IMR-90 (cell line): ENCODE measurements around the gene FBXL19. TPM values are rescaled to one million over a fixed set of nuclear protein-coding genes. Genes with fewer than 3 reads are reported as not detected.

ENCODE experiments used
- ATAC-seq: fragments of 200-7000 bp; cut with Tn5 transposase; 2 replicates; pipeline ENCODE4 v1.9.1; 2020; ENCODE audit warnings: low read depth, mild to moderate bottlenecking, moderate library complexity
- BruUV-seq: library from RNA; stranded (reverse); fragments of 400-500 nt; replicated peaks from 2 replicates; lab custom pipeline; 2021; lab: Mats Ljungman, UMichigan
- CTCF ChIA-PET: fragments of 300-600 bp; formaldehyde crosslinking; extraction: SDS; loops from one replicate; lab custom pipeline; 2021; ENCODE audit warnings: antibody characterized with exemption; lab: Yijun Ruan, JAX
- POLR2A ChIA-PET: fragments of 300-600 bp; sonication (Branson Sonifier 250); formaldehyde crosslinking; loops from one replicate; lab custom pipeline; 2022; ENCODE audit warnings: antibody characterized with exemption; ENCODE audit not compliant: unreplicated experiment; lab: Charles Lee
- DNase-seq: peaks from one replicate; pipeline ENCODE4 v3.0.0; 2013
- H2AFZ ChIP-seq: replicated peaks from 2 replicates; pipeline ENCODE3; 2013; ENCODE audit warnings: low read length, mild to moderate bottlenecking; ENCODE audit not compliant: poor library complexity
- H2AK5ac ChIP-seq: 2 replicates; pipeline ENCODE4 v1.6.1; 2013; ENCODE audit warnings: low read depth, low read length, inconsistent platforms
- H2AK9ac ChIP-seq: replicated peaks from 2 replicates; pipeline ENCODE3; 2013; ENCODE audit warnings: mild to moderate bottlenecking, low read depth, low read length, moderate library complexity; ENCODE audit not compliant: poor library complexity
- H2BK120ac ChIP-seq: 2 replicates; pipeline ENCODE4 v1.6.1; 2013; ENCODE audit warnings: low read depth, low read length, inconsistent platforms
- H2BK15ac ChIP-seq: 3 replicates; pipeline ENCODE4 v1.6.1; 2013; ENCODE audit warnings: low read depth, low read length, inconsistent platforms
- H2BK20ac ChIP-seq: 2 replicates; pipeline ENCODE4 v1.6.1; 2013; ENCODE audit warnings: low read depth, mild to moderate bottlenecking, inconsistent platforms, low read length, moderate library complexity
- H2BK5ac ChIP-seq: 2 replicates; pipeline ENCODE4 v1.6.1; 2013; ENCODE audit warnings: mild to moderate bottlenecking, low read depth, low read length, inconsistent platforms; ENCODE audit not compliant: poor library complexity, severe bottlenecking
- H3K14ac ChIP-seq: replicated peaks from 2 replicates; pipeline ENCODE4 v1.6.1; 2013; ENCODE audit warnings: low read depth, low read length, inconsistent platforms
- H3K18ac ChIP-seq: 2 replicates; pipeline ENCODE4 v1.6.1; 2013; ENCODE audit warnings: low read depth, low read length, control low read depth
- H3K23ac ChIP-seq: 2 replicates; pipeline ENCODE4 v1.6.1; 2013; ENCODE audit warnings: low read depth, low read length, inconsistent platforms
- H3K27ac ChIP-seq: 2 replicates; pipeline ENCODE4 v1.5.1; 2013; ENCODE audit warnings: mild to moderate bottlenecking, control low read depth, low read length; ENCODE audit not compliant: insufficient read depth
- H3K27me3 ChIP-seq: 2 replicates; pipeline ENCODE4 v1.6.1; 2013; ENCODE audit warnings: low read length; ENCODE audit not compliant: control insufficient read depth, insufficient read depth
- H3K36me3 ChIP-seq: 2 replicates; pipeline ENCODE4 v1.6.1; 2013; ENCODE audit warnings: low read length, mixed read lengths; ENCODE audit not compliant: control insufficient read depth, insufficient read depth
- H3K4ac ChIP-seq: 2 replicates; pipeline ENCODE4 v1.6.1; 2013; ENCODE audit warnings: low read depth, low read length, inconsistent platforms
- H3K4me1 ChIP-seq: 2 replicates; pipeline ENCODE4 v1.6.1; 2013; ENCODE audit warnings: low read length, mixed read lengths; ENCODE audit not compliant: control insufficient read depth, insufficient read depth
- H3K4me2 ChIP-seq: 2 replicates; pipeline ENCODE4 v1.6.1; 2013; ENCODE audit warnings: low read depth, mild to moderate bottlenecking, control low read depth, low read length, moderate library complexity
- H3K4me3 ChIP-seq: 2 replicates; pipeline ENCODE4 v1.5.1; 2013; ENCODE audit warnings: low read depth, mild to moderate bottlenecking, control low read depth, low read length, moderate library complexity; ENCODE audit not compliant: insufficient read depth
- H3K56ac ChIP-seq: 2 replicates; pipeline ENCODE4 v1.6.1; 2013; ENCODE audit warnings: low read length, inconsistent platforms; ENCODE audit not compliant: insufficient read depth; ENCODE audit errors: extremely low read depth
- H3K79me1 ChIP-seq, 2 experiments: 2 replicates each; pipeline ENCODE4 v1.6.1; 2013; ENCODE audit warnings: low read length in 2 of 2, inconsistent platforms in 1 of 2, low read depth in 1 of 2
- H3K9ac ChIP-seq: 2 replicates; pipeline ENCODE4 v1.6.1; 2013; ENCODE audit warnings: low read depth, low read length, control low read depth
- H3K9me1 ChIP-seq: 2 replicates; pipeline ENCODE4 v1.6.1; 2013; ENCODE audit warnings: low read length, inconsistent platforms; ENCODE audit not compliant: insufficient read depth
- H3K9me3 ChIP-seq: 2 replicates; pipeline ENCODE4 v1.6.1; 2013; ENCODE audit warnings: low read length; ENCODE audit not compliant: control insufficient read depth, insufficient read depth
- H4K20me1 ChIP-seq: 2 replicates; pipeline ENCODE4 v1.6.1; 2013; ENCODE audit warnings: low read length, inconsistent platforms; ENCODE audit not compliant: insufficient read depth
- H4K5ac ChIP-seq: 2 replicates; pipeline ENCODE4 v1.6.1; 2013; ENCODE audit warnings: mild to moderate bottlenecking, low read depth, low read length, control low read depth
- H4K8ac ChIP-seq, 2 experiments: 2 replicates each; pipeline ENCODE4 v1.6.1; 2013; ENCODE audit warnings: low read depth in 2 of 2, low read length in 2 of 2, control low read depth in 1 of 2, inconsistent platforms in 1 of 2
- H4K91ac ChIP-seq: 2 replicates; pipeline ENCODE4 v1.6.1; 2013; ENCODE audit warnings: low read depth, low read length, inconsistent platforms; ENCODE audit not compliant: insufficient read depth
- BHLHE40 ChIP-seq: fragments of 150-350 bp; IDR thresholded peaks from 2 replicates; pipeline ENCODE4 v1.6.1; 2016; ENCODE audit warnings: mild to moderate bottlenecking, low read depth, low read length
- CEBPB ChIP-seq: IDR thresholded peaks from 2 replicates; pipeline ENCODE4 v1.6.1; 2012; ENCODE audit warnings: low read depth, low read length, improper control_type of control experiment
- CHD1 ChIP-seq: IDR thresholded peaks from 2 replicates; pipeline ENCODE4 v1.6.1; 2012; ENCODE audit warnings: low read depth, low read length, improper control_type of control experiment
- FOS ChIP-seq: fragments of 150-350 bp; IDR thresholded peaks from 2 replicates; pipeline ENCODE4 v1.6.1; 2016; ENCODE audit warnings: low read depth, low read length
- MAFK ChIP-seq: IDR thresholded peaks from 2 replicates; pipeline ENCODE4 v1.6.1; 2012; ENCODE audit warnings: low read depth, low read length, improper control_type of control experiment
- MAZ ChIP-seq: IDR thresholded peaks from 2 replicates; pipeline ENCODE4 v1.6.1; 2012; ENCODE audit warnings: low read depth, mild to moderate bottlenecking, low read length, improper control_type of control experiment, moderate library complexity, borderline replicate concordance
- MXI1 ChIP-seq: IDR thresholded peaks from 2 replicates; pipeline ENCODE4 v1.6.1; 2012; ENCODE audit warnings: low read depth, mild to moderate bottlenecking, low read length, moderate library complexity, borderline replicate concordance
- POLR2A ChIP-seq: IDR thresholded peaks from 2 replicates; pipeline ENCODE4 v1.6.1; 2012; ENCODE audit warnings: mild to moderate bottlenecking, low read depth, low read length
- RAD21 ChIP-seq: IDR thresholded peaks from 2 replicates; pipeline ENCODE4 v1.6.1; 2012; ENCODE audit warnings: low read length, improper control_type of control experiment
- RCOR1 ChIP-seq: IDR thresholded peaks from 2 replicates; pipeline ENCODE4 v1.6.1; 2012; ENCODE audit warnings: mild to moderate bottlenecking, low read length, improper control_type of control experiment; ENCODE audit not compliant: insufficient replicate concordance
- RFX5 ChIP-seq: IDR thresholded peaks from 2 replicates; pipeline ENCODE4 v1.8.0; 2012; ENCODE audit warnings: low read depth, mild to moderate bottlenecking, low read length, moderate library complexity
- SMC3 ChIP-seq: fragments of 150-350 bp; IDR thresholded peaks from 2 replicates; pipeline ENCODE4 v1.6.1; 2016; ENCODE audit warnings: low read depth, mild to moderate bottlenecking, antibody characterized with exemption, low read length, moderate library complexity
- WGBS, 2 experiments: methylation state at CpG; one replicate each; pipeline versions ENCODE4 v1.1.5 to v1.1.7; 2013; ENCODE audit warnings: missing lambda C conversion rate in 2 of 2; ENCODE audit not compliant: insufficient read length in 1 of 2; ENCODE audit errors: extremely low coverage in 2 of 2; 5-methylcytosine and 5-hydroxymethylcytosine counted together
- dilution Hi-C: fragments of 300-500 bp; cut with HindIII; formaldehyde crosslinking; loops from one replicate; pipeline ENCODE4 v1.14.3; 2018; ENCODE audit warnings: low sequenced_read_pairs; ENCODE audit not compliant: unreplicated experiment
- in situ Hi-C: fragments of 300-500 bp; cut with MboI; formaldehyde crosslinking; loops from 3 replicates; pipeline ENCODE4 v1.14.3; 2019; ENCODE audit warnings: low sequenced_read_pairs, inconsistent platforms, mixed read lengths
- intact Hi-C: fragments of 100-400 bp; cut with micrococcal nuclease; formaldehyde crosslinking; loops from 2 replicates; pipeline ENCODE4 v1.10.0; 2022
- polyA plus RNA-seq, 3 experiments: library from polyadenylated mRNA; depleted of rRNA; stranded (reverse); fragments of >200 nt; gene quantifications; 2 replicates each; pipeline ENCODE4 v1.2.3, GENCODE V29; 2012; ENCODE audit warnings: low replicate concordance in 1 of 3
- total RNA-seq: library from RNA; depleted of rRNA; stranded (reverse); fragments of >200 nt; gene quantifications from 2 replicates; pipeline ENCODE4 v1.2.3, GENCODE V29; 2012
- TF ChIP-seq, protein P1 (sequence below): fragments of 150-350 bp; IDR thresholded peaks from 2 replicates; pipeline ENCODE4 v1.6.1; 2017; ENCODE audit warnings: mild to moderate bottlenecking, antibody characterized with exemption, low read length, low read depth
- TF ChIP-seq, protein P2 (sequence below): conservative IDR thresholded peaks from 2 replicates; pipeline ENCODE4 v1.5.1; 2012; ENCODE audit warnings: mild to moderate bottlenecking, low read depth, low read length, improper control_type of control experiment
- TF ChIP-seq, protein P3 (sequence below): fragments of 150-350 bp; IDR thresholded peaks from 2 replicates; pipeline ENCODE4 v1.6.1; 2016; ENCODE audit warnings: low read depth, mild to moderate bottlenecking, low read length, moderate library complexity, borderline replicate concordance

FBXL19 gene
- total and polyA plus RNA-seq, 2 of the 4 experiments (the other 2 are of a cell fraction) = 5.0 to 13.8 TPM

DNA sequence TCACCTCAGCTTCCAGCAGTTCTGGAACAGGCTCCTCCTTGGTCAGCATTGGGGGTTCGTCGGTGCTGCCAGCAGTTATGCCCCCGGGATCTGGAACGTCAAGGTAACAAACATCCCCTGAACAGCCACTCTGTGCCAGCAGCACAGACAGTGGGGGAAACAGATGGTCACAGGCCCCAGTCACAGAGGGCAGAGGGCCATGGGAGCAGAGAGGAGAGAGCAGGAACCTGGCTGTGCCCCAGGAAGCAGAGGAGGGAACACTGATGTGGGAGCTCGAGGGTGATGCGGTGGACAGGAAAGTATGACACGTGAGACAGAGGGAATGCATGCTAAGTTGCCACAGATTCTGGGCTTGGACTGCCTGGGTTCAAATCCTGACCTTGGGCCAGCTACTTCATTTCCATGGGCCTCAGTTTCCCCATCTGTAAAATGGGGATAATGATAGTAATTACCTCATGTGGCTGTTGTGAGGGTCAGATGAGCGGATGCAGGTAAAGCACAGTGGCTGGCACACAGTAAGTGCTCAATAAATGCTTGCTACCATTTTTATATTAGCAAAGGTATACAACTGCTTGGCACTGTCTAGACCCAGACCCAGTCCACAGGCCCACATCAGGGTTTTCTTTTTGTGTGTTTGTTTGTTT is 34.4 kb upstream of the FBXL19 start:
- no peak overlapping the region for H2AFZ ChIP-seq
- H3K9me1 ChIP-seq = peaks cover 4% of the 10 kb centered on the region; the same call in 1 of the 2 replicates
- CTCF ChIA-PET = no interaction called here
- no peak overlapping the region for H2BK5ac ChIP-seq
- H3K4me3 ChIP-seq = no peak overlapping the region
- no peak overlapping the region for H4K91ac ChIP-seq
- H3K4me1 ChIP-seq = peaks cover 5% of the 10 kb centered on the region
- H3K79me1 ChIP-seq = peaks cover 13 to 63% of the 10 kb centered on the region in 2 experiments
- H3K4ac ChIP-seq = no peak overlapping the region
- no peak overlapping the region for H3K4me2 ChIP-seq
- H3K14ac ChIP-seq = no peak overlapping the region
- in situ Hi-C loops = no loop called here
- TF ChIP-seq, protein P1, sequence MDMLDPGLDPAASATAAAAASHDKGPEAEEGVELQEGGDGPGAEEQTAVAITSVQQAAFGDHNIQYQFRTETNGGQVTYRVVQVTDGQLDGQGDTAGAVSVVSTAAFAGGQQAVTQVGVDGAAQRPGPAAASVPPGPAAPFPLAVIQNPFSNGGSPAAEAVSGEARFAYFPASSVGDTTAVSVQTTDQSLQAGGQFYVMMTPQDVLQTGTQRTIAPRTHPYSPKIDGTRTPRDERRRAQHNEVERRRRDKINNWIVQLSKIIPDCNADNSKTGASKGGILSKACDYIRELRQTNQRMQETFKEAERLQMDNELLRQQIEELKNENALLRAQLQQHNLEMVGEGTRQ = no peak
- TF ChIP-seq, protein P2, sequence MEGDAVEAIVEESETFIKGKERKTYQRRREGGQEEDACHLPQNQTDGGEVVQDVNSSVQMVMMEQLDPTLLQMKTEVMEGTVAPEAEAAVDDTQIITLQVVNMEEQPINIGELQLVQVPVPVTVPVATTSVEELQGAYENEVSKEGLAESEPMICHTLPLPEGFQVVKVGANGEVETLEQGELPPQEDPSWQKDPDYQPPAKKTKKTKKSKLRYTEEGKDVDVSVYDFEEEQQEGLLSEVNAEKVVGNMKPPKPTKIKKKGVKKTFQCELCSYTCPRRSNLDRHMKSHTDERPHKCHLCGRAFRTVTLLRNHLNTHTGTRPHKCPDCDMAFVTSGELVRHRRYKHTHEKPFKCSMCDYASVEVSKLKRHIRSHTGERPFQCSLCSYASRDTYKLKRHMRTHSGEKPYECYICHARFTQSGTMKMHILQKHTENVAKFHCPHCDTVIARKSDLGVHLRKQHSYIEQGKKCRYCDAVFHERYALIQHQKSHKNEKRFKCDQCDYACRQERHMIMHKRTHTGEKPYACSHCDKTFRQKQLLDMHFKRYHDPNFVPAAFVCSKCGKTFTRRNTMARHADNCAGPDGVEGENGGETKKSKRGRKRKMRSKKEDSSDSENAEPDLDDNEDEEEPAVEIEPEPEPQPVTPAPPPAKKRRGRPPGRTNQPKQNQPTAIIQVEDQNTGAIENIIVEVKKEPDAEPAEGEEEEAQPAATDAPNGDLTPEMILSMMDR = no peak
- TF ChIP-seq POLR2A = no peak
- no peak for TF ChIP-seq RCOR1
- no peak for TF ChIP-seq MAFK
- no peak for TF ChIP-seq FOS
- TF ChIP-seq, protein P3, sequence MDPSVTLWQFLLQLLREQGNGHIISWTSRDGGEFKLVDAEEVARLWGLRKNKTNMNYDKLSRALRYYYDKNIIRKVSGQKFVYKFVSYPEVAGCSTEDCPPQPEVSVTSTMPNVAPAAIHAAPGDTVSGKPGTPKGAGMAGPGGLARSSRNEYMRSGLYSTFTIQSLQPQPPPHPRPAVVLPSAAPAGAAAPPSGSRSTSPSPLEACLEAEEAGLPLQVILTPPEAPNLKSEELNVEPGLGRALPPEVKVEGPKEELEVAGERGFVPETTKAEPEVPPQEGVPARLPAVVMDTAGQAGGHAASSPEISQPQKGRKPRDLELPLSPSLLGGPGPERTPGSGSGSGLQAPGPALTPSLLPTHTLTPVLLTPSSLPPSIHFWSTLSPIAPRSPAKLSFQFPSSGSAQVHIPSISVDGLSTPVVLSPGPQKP = no peak
- TF ChIP-seq MAZ = no peak
- TF ChIP-seq MXI1 = no peak
- no peak for TF ChIP-seq SMC3
- TF ChIP-seq BHLHE40 = no peak
- no peak for TF ChIP-seq RFX5
- no peak for TF ChIP-seq CHD1
- TF ChIP-seq RAD21 = no peak
- TF ChIP-seq CEBPB = no peak
- no peak overlapping the region for H3K56ac ChIP-seq
- no peak overlapping the region for H3K27ac ChIP-seq
- no peak overlapping the region for H2AK9ac ChIP-seq
- no peak overlapping the region for H2AK5ac ChIP-seq
- DNase-seq (no peak), ATAC-seq (no peak)
- H3K18ac ChIP-seq = no peak overlapping the region
- BruUV-seq = no TSS peak
- 91% methylated on average over 5 of the region's 8 CpGs; no CpG with 5 or more reads in 1 of the 2 experiments for WGBS, 2 experiments
- intact Hi-C loops = no loop called here
- dilution Hi-C loops = no loop called here
- no peak overlapping the region for H2BK15ac ChIP-seq
- H3K36me3 ChIP-seq = peaks cover 44% of the 10 kb centered on the region
- no peak overlapping the region for H4K5ac ChIP-seq
- H4K20me1 ChIP-seq = no peaks in the 10 kb centered on the region
- no peaks in the 10 kb centered on the region for H3K9me3 ChIP-seq
- H3K23ac ChIP-seq = no peak overlapping the region
- POLR2A ChIA-PET = no interaction called here
- H4K8ac ChIP-seq = no peak overlapping the region
- no peak overlapping the region for H2BK20ac ChIP-seq
- H3K27me3 ChIP-seq = no peaks in the 10 kb centered on the region
- no peak overlapping the region for H3K9ac ChIP-seq
- H2BK120ac ChIP-seq = no peak overlapping the region
